ENCODE measurements around the gene AQP10.
"Not testable (repeated sequence)": the region's sequence is repeated elsewhere in the genome, so short reads cannot be mapped to it uniquely, and the experiment has no call there.

AQP10 gene, protein sequence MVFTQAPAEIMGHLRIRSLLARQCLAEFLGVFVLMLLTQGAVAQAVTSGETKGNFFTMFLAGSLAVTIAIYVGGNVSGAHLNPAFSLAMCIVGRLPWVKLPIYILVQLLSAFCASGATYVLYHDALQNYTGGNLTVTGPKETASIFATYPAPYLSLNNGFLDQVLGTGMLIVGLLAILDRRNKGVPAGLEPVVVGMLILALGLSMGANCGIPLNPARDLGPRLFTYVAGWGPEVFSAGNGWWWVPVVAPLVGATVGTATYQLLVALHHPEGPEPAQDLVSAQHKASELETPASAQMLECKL

DNA sequence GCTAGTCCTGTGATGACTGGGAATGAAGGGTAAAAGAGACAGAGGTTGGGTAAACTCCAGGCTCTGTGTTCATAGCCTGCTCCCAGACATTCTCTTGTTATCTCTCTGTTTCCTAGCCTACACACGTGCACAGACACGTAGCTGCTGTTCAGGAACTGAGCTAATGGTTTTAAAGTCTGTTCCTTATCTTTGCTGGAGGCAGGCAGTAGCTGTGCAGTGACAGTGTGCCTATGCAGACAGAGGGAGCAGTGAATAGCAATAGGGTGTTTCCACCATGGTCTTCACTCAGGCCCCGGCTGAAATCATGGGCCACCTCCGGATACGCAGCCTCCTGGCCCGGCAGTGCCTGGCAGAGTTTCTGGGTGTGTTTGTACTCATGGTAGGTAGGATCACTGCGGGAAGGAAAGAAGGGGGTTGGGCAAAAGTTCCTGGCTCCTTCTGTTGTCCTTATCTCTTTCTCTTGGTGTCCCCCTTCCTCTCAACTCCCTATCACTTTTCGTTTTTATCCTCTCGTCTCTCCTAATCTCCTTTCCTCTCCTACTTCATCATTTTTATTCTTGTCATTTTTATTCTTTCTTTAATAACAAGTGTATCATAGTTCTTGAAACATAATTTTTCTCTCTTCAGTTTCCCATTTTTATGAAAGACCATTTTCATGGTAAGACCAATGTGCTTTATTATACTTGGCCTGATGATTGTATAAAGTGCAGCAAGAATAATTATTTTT lies at the start of gene AQP10:
Gene AQP10 (plus strand): TSS at position 212 of the 727 bp plus-strand sequence. CDS start 63 bp downstream, at position 275.
- DNase-seq (ENCODE audit: low read depth, low spot score) = no peak

DNA sequence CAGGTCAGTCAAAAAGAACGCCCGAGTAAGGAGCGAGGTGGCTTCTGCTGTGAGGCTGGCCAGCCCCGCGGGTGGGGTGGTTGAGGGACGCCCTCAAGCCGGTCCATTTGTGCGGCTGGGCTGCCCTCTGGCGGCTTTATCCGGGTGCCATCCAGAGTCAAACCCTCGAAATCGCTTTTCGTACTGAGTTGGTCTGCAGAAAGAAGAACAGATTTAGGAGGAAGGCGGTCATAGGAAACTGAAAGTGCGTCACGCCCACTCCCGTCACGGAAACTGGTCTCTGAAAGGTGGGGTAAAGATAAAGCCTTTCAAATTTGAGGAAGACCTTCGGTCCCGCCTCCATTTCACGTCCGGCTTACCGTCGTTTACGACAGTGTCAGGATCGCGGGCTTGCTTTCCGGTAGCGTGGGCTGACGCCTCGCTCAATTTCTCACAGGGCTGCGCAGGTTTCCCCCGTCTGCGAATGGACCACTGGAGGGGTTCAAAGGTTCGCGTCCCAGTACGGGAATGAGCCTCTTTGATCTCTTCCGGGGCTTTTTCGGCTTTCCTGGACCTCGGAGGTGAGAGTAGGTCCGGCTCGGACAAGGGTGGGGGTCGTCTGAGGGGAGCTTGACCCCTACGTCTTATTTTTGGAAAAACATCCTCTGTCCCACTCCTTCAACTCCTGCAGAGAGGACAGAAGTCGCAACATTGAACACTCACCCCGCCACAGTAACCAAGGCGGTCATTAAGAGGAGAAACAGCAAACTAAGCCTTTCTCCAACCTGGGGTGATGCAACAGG lies 48.5 kb upstream of the AQP10 start, which contains the start of gene HAX1:
Gene HAX1 (plus strand): TSS at position 413 of the 782 bp plus-strand sequence. CDS start 95 bp downstream, at position 508.
- DNase-seq (ENCODE audit: low read depth, low spot score) = peak; percentile 95

DNA sequence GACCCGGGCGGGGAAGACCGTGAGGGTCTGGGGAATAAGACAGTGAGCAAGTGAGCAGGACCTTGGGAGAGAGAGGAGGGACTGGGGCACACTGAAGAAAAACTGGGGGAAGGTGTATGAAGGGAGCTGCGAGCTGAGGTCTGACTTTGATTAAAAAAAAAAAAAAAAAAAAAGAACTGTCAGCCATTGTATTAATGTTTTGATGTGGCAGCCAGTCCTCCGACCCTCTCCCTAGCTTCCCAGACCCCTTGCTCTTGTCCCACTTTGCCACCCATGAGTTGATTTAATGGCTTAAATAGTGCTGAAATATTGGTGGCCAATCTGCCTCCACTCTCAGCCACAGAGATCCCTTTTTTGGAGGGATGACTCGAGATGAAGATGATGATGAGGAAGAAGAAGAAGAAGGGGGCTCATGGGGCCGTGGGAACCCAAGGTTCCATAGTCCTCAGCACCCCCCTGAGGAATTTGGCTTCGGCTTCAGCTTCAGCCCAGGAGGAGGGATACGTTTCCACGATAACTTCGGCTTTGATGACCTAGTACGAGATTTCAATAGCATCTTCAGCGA lies 47.8 kb upstream of the AQP10 start:
- no peak for DNase-seq (ENCODE audit: low read depth, low spot score)

DNA sequence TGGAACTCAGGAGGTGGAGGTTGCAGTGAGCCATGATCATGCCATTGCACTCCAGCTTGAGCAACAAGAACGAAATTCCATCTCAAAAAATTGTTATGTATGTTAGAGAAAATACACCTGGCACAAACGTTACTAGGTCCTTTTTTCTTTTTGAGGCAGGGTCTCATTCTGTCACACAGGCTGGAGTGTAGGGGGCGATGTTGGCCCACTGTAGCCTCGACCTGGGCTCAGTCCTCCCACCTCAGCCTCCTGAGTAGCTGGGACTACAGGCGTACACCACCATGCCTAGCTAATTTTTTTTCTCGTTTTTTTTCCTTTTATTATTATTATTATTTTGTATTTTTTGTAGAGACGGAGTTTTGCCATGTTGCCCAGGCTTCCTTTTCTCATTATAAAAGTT lies 44.1 kb upstream of the AQP10 start:
- DNase-seq (ENCODE audit: low read depth, low spot score) = no peak

DNA sequence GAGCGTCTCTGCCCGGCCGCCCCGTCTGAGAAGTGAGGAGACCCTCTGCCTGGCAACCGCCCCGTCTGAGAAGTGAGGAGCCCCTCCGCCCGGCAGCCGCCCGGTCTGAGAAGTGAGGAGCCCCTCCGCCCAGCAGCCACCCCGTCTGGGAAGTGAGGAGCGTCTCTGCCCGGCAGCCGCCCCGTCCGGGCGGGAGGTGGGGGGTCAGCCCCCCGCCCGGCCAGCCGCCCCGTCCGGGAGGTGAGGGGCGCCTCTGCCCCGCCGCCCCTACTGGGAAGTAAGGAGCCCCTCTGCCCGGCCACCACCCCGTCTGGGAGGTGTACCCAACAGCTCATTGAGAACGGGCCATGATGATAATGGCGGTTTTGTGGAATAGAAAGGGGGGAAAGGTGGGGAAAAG lies 33.3 kb upstream of the AQP10 start:
- not testable (repeated sequence) for DNase-seq (ENCODE audit: low read depth, low spot score)

DNA sequence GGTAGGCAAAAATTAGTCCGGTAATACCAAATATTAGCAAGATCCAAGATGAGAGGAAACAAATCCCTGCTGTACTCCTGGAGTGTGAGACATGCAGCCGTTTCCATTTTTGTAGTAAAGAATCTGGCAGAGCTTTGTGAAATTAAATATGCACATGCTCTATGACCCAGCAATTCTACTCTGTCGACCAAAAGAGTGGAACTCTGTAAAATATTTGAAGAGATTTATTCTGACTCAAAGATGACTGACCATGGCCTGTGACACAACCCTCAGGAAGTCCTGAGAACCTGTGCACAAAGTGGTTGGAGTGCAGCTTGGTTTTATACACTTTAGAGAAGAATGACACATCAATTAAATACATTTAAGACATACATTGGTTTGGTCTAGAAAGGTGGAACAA lies 32.2 kb upstream of the AQP10 start:
- no peak for DNase-seq (ENCODE audit: low read depth, low spot score)

DNA sequence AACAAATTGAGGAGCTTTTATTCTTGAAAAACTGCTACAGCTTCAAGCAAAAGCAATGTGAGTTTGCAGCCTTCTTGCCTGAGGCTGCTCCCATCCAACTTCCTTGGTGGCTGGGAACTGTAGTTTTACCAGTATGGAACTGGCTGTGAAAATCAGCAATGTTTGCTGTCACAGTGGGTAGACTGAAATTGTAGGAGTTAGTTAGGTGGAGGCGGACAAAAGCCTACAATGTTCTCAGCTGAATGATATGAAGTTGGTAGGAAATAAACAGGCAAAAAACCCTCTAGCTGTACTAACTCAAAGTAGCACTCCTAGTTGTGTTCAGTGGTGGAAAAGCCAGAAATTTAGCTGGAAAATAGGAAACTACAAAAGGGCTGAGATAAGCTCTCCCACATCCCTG lies 30.0 kb upstream of the AQP10 start:
- DNase-seq (ENCODE audit: low read depth, low spot score) = no peak

DNA sequence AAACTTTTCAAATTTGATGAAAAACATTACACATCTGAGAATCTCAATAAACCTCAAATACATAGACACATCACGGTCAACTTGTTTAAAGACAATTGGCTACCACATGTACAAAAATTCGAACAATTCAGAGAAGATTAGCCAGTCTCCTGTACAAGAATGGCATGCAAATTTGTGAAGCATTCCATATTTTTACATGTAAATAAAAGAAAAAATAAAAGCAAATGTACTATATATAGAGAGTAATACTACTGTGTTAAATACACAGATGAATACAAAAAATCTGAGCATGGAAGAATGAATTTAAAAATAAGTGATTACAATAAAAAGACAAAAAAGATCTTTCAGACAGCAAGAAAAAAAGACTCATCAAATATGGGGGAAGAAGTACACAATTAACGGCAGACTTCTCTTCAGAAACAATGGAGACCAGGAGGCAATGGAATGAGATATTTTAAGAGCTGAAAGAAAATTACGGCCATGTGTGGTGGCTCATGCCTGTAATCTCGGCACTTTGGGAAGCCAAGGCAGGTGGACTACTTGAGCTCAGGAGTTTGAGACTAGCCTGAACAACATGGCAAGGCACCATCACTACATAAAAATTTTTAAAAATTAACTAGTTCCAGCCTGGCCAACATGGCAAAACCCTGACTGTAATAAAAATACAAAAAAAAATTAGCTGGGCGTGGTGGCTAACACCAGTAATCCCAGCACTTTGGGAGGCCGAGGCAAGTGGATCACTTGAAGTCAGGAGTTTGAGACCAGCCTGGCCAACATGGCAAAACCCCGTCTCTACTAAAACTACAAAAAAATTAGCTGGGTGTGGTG lies 25.3 kb upstream of the AQP10 start:
- no peak for DNase-seq (ENCODE audit: low read depth, low spot score)

DNA sequence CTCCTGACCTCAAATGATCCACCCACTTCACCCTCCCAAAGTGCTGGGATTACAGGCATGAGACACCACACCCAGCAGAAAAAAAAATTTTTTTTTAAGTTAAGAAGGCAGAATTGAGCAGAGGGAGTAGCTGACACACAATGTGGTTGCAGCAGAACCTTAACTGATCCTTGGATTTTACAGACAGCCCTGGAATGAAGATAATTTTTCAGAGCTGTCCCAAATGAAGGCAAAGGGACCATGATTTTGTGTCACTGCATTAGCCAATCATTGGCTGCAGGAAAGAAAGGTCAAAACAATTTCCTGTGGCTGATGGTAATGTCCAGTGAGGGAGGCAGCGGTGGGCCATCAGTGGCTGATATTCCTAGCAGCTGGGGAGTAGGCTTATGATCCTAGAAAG lies 19.3 kb upstream of the AQP10 start:
- no peak for DNase-seq (ENCODE audit: low read depth, low spot score)

DNA sequence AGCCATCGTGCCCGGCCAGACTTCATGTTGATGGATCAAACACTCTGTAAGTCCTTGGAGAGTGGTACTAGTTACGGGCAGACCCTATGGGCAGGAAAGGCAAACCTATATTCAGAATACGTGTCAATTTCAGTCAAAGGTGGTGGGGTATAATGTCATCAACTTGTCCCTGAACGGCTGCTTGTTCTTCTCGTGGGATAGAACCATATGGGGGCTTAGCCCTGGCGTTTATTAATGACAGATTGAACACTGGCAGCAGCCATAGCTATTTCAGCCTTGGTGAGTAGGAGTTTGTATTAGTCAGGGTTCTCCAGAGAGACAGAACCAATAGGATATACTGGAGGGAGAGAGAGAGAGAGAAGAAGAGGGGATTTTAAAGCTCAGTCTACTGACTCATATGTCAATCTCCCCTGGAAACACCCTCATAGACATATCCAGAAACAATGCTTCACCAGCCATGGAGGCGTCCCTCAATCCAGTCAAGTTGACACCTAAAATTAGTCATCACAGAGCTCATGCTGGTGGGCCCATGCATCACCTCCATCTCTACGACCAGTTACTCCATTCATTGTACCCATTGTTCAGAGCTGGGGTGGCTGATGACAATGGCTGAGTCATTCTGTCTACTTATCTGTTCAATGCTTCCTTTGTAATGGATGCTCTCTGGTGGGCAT lies 16.1 kb upstream of the AQP10 start:
- DNase-seq (ENCODE audit: low read depth, low spot score) = no peak

DNA sequence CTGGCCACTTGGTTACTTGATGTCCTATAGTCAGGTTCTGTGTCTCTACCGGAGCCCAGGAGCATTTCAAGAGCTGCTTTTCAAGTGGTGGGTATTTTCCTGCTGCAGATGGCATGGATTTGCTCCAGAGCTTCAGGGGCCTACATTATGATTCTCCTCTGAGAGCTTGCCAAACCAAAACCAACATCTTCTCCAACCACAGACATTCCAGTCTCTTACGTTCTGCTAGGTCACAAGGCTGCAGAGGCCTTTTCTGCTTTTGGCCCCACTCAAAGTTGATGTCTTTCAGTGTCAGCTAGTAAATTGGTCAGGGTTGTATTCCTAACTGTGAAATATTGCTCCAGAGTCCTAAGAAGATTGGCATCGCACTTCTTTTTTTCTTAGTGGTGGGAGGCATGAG lies 14.7 kb upstream of the AQP10 start:
- DNase-seq (ENCODE audit: low read depth, low spot score) = no peak

DNA sequence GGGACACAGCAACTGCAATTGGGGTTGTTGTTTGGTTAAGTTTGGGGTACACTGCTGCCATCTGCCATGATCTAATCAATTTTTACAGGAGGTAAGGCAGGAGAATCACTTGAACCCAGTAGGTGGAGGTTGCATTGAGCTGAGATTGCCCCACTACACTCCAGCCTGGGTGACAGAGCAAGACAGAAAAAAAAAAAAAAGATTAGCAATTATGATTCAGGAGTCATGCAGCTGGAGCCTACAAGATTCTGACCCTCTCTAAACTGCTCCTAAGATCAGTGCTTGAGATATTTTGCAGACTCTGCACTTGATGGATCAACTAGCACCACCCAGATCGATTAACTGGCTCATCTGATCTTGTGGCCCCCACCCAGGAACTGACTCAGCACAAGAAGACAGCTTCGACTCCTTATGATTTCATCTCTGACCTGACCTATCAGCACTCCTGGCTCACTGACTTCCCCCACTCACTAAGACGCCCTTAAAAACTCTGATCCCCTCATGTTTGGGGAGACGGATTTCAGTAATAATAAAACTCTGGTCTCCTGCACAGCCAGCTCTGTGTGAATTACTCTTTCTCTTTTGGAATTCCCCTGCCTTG lies 13.1 kb upstream of the AQP10 start:
- DNase-seq (ENCODE audit: low read depth, low spot score) = not testable (repeated sequence)

DNA sequence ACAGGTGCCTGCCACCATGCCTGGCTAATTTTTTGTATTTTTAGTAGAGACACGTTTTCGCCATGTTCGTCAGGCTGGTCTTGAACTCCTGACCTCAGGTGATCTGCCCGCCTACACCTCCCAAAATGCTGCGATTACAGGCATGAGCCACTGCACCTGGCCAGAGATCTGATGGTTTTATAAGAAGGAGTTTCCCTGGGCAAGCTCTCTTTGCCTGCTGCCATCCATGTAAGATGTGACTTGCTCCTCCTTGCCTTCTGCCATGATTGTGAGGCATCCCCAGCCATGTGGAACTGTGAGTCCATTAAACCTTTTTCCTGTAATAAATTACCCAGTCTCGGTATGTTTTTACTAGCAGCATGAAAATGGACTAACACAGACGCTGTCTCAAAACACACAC lies 11.8 kb upstream of the AQP10 start:
- DNase-seq (ENCODE audit: low read depth, low spot score) = not testable (repeated sequence)

DNA sequence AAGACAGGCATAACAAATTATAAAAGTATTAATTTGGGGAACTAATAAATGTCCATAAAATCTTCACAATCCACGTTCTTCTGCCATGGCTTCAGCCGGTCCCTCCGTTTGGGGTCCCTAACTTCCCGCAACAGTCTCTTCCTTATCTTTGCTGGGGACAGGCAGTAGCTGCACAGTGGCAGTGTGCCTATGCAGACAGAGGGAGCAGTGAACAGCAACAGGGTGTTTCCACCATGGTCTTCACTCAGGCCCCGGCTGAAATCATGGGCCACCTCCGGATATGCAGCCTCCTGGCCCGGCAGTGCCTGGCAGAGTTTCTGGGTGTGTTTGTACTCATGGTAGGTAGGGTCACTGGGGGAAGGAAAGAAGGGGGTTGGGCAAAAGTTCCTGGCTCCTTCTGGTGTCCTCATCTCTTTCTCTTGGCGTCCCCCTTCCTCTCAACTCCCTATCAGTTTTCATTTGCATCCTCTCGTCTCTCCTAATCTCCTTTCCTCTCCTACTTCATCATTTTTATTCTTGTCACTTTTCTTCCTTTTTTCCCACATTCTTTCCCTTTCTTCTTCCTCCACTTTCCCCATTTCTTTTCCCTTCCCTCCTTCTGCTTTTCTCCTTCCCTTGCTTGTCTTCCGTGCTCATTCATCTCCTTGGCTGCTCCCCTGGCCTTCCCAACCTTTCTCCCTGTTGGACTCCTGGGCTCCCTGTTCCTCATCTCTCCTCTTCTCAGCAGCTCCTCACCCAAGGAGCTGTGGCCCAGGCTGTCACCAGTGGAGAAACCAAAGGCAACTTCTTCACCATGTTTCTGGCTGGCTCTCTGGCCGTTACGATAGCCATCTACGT lies 8.4 kb upstream of the AQP10 start:
- DNase-seq (ENCODE audit: low read depth, low spot score) = not testable (repeated sequence)

DNA sequence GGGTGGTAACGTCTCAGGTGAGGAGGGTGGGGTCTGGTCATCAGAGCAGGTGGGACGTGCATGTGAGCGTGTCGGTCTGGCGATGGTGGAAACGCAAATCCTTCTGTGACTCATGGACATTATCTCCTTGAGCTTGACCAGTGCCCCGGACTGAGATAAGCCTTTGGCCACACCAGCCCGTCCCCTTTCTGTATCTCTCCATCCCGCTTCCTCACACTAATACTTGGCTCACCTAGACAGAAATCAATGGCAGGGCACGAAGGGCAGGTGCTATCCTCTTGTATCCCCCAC lies 7.9 kb upstream of the AQP10 start:
- DNase-seq (ENCODE audit: low read depth, low spot score) = no peak

DNA sequence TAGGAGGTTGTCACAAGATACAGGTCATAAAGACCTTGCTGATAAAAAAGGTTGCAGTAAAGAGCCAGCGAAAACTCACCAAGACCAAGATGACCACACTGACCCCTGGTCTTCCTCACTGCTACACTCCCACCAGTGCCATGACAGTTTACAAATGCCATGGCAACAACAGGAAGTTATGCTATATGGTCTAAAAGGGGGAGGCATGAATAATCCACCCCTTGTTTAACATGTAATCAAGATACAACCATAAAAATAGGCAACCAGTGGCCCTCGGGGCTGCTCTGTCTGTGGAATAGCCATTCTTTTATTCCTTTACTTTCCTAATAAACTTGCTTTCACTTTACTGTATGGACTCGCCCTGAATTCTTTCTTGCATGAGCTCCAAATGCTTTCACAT lies 6.7 kb upstream of the AQP10 start:
- DNase-seq (ENCODE audit: low read depth, low spot score) = not testable (repeated sequence)

DNA sequence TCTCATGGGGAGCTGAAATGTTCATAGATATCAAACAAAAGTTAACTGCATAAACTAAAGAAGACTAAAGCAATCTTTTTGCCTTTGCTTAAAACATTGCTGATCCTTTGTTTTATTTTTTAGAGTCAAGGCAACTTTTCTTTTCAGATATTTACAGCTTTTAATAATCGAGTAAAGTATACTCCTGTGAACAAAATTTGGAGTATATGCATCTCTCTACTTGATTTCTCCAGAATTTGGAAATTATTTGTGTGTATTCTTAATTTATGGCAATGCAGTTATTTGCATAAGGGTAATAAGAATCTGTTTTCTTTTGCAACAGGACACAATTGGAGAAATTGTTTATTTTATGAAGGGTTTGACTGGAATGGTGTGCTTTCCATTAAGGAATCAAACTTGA lies 4.2 kb upstream of the AQP10 start:
- DNase-seq (ENCODE audit: low read depth, low spot score) = no peak

DNA sequence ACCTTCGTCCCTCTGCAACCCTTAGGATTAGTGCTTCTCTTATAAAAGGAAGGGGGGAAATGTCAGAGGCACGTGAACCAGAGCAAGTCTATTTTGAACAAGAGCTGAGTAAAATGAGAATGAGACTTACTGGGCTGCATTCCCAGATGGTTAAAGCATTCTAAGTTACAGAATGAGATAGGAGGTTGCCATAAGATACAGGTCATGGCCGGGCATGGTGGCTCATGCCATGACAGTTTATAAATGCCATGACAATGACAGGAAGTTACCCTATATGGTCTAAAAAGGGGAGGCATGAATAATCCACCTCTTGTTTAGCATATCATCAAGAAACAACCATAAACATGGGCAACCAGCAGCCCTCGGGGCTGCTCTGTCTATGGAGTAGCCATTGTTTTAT lies 2.5 kb upstream of the AQP10 start:
- no peak for DNase-seq (ENCODE audit: low read depth, low spot score)

DNA sequence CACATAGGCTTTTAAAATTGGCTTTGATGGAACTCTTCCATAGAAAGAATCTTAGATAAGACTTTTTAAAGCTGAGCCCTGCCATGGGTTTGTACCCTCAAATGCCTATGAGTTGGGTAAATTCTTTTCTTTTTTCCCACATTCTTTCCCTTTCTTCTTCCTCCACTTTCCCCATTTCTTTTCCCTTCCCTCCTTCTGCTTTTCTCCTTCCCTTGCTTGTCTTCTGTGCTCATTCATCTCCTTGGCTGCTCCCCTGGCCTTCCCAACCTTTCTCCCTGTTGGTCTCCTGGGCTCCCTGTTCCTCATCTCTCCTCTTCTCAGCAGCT lies 679 bp downstream of the AQP10 start:
- DNase-seq (ENCODE audit: low read depth, low spot score) = not testable (repeated sequence)

DNA sequence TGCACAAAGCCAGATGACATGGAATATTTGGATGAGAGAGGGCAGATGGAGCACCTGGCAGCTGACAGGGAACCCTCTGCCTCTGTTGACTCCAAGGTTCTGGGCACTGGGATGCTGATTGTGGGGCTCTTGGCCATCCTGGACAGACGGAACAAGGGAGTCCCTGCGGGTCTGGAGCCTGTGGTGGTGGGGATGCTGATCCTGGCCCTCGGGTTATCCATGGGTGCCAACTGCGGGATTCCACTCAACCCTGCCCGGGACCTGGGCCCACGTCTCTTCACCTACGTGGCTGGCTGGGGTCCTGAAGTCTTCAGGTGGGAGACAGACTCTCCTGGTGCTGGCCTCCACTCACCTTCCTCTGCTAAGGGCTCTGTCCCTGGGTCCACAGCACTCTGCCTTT lies 2.6 kb downstream of the AQP10 start:
- no peak for DNase-seq (ENCODE audit: low read depth, low spot score)

All from activated naive CD8-positive, alpha-beta T cell treated with anti-CD3 and anti-CD28 coated beads, Interleukin-2, amount 50 U/mL, for 16 hours (primary cell).